HG02798 (cell line): ENCODE measurements around the gene MED15.

ENCODE experiments used
- ATAC-seq: cut with Tn5 transposase; IDR thresholded peaks from one replicate; pipeline ENCODE4 v1.9.1; 2021; ENCODE audit warnings: mild to moderate bottlenecking; ENCODE audit not compliant: unreplicated experiment, poor library complexity

Gene MED15

GRCh38 chr22:20566420-20567260, 59.2 kb downstream of the MED15 start:
- no peak for ATAC-seq

GRCh38 chr22:20567371-20567847, 60.0 kb downstream of the MED15 start:
- no peak for ATAC-seq

GRCh38 chr22:20567993-20568417, 60.6 kb downstream of the MED15 start:
- no peak for ATAC-seq

DNA sequence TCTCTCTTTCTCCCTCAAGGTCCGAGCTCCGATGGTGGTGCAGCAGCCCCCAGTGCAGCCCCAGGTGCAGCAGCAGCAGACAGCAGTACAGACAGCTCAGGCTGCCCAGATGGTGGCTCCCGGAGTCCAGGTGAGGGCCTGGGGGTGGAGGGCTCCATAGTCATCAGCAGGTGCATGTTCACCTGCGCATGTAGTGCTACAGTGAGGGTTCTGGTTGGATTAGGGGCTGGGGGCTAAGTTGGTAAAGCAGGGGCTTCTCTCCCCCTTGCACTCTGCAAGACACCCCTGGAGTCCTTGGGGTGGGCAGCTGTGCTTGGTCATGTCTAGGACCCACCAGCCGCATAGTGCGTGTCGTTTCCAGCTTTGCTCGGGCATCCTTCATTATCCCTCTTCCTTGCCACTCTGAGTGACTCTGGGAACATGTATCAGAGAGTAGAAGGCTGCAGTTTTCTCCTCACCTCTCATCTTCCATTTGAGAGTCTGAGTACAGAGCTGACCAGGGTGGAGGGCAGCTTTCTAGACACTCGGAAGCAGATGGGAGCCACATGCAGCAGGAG, 61.2 kb downstream of the MED15 start:
- ATAC-seq, result no peak

DNA sequence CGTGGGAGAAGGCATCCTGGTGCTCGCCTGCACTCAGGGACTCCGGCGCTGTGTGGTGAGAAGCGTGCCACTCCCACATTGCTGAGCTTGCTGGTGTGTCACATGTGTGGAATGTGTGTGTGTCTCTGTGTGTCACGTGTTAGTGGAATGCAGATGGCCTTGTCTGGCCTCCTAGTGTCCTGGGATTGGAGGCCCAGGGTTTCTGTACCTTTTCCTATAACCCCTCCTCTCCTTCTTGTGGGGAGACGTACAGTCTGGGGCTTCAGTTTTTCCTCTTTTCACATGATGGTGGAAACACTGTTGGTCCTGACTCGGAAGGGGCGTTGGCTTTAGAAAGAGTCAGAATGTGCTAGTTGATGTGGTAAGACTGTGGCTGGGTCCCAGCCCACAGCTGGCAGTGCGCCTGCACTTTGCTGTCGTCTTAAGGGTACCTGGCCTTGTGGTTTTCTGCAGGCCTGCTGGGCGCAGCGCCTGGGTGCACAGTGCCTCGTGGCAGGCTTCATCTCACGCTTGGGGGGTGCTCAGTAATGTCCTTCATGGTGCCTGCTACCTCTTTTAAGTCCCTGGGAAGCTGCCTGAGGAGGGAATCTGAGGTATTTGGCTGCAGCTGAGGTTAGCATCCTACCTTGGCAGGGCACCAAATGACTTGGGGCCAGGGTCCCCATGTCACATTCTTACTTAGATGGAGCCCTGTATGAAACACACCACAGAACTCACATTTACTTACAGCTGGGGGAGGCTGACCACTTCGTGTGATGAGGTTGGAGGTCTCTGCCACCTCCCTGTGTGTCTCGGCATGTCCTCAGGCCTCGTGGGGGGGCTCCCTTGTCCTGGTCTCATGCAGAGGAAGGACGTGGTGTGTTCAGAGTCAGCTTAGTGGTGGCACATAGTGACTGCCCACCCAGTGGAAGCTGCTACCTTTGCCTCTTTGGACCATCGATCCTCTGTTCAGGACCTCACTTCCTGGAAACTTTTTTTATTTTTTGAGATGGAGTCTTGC, 61.9 kb downstream of the MED15 start:
- peak; percentile 47 for ATAC-seq

DNA sequence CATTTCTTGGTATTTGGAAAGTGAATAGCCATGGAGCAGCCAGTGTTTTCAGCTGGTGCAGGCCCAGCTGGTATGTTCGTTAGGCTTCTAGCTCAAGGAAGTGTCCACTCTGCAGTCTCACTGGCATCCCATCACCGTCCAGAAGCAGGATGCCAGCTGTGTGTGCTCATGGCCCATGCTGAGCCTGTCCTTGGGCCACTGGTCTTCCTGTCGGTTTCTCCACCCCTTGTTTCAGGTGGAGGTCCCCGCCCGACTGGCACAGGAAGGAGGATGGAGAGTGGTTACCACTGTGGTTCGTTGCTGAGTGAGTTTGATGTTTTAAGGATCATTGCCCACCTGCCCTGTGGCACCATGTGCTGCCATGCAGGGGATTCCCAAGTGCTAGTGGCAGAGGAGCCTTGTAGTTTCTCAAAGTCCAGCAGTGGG, 63.7 kb downstream of the MED15 start:
- no peak for ATAC-seq

GRCh38 chr22:20571531-20572007, 64.2 kb downstream of the MED15 start:
- ATAC-seq, result no peak

DNA sequence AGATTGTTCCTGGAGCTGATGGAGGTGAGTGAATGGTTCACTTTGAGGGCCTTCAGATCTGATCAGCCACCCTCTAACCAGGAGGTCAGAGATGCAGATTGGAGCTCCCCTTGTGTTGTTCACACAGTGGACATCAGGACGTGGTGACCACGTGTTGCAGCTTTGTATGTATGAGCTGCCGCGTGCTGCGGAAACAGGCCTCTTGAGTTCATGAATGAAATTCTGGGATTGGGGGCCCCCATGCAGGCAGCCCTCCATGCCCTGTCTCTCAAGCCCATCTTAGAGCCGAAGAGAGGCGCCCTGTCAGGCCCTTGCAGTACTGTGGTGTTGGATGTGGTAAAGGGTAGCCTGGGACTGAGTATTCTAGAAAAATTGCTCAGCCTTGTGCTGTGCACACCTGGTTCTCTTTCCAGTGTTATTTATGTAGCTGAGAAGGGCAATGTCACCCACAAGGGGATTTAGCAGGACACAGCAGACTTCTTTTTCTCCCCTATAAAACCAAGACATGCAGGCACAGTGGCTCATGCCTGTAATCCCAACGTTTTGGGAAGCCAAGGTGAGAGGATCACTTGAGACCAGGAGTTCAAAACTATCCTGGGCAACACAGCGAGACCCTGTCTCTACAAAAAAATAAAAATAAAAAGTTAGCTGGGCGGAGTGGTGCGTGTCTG, 64.9 kb downstream of the MED15 start:
- ATAC-seq, result no peak

GRCh38 chr22:20573176-20573832, 65.9 kb downstream of the MED15 start:
- no peak for ATAC-seq

DNA sequence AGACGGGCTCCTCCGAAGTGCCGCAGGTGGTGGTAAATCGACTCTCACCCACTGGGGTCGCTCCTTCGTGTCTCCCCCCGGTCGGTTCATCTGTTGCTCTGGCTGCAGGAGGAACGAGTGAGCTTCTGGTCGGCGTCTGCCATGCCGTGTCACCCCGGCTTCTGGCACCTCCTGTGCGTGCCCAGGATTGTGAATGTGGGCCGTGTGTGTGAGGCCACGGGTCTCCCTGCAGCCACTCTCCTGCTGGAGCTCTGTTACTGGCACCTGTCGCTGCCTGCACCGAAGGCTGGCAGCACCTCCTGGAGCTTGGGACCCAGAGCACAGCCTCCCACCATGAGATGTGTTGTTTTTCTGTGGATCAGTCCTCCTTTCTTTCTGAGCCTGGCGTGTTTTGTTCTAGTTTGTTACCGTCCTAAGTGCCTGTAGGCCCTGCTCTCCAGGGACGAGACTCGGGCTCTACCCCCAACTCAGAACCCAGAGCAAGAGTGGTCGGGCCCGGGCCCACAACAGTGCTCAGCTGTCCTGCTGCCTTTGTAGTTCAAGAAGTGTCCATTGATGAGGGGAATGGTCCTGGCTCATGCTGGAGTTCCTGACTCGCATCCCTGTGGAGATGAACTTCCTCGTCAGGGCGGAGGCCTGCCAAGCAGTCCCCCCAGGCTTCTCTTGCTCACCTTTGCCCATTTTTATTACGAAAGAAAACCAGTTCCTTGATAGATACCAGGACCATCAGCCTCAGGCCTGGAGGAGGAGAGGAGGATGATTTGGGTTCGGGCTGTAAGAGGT, 66.6 kb downstream of the MED15 start:
- ATAC-seq, result no peak

- no peak for ATAC-seq
These were observed 67.5 kb downstream of the MED15 start for GRCh38 chr22:20574920-20575353.

DNA sequence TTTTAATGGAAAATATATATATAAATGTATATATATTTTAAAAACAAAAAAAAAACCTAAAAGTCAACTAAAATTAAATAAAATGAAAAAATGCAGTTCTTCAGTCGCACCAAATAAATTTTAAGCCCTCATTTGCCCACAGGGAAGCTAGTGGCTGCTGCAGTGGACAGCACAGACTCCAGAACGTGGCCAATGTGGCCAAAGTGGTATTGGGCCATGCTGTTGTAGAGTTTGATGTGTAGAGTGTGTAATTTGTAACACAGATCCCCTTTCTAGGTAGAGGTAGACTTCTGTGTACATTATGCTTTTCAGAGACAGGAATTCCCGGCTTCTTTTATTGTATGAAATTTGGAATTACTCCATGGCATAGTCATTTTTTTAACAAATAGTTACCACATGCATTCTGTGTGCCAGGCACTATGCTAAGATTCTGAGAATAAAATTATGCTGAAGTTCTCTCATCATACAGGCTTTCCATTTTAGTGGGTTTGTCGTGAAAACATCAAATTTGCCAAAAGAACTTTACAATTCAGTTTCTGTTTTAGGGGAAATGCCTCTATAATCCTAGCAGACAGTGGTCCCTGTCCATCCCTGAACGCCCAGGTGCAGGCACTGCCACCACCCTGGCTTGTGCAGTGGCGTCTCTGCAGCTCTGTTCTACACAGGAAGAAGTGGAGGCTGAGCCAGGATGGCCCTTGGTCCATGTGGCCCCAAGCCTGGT, 68.5 kb downstream of the MED15 start:
- no peak for ATAC-seq

- no peak for ATAC-seq
These were observed 69.0 kb downstream of the MED15 start for GRCh38 chr22:20576445-20576816.

DNA sequence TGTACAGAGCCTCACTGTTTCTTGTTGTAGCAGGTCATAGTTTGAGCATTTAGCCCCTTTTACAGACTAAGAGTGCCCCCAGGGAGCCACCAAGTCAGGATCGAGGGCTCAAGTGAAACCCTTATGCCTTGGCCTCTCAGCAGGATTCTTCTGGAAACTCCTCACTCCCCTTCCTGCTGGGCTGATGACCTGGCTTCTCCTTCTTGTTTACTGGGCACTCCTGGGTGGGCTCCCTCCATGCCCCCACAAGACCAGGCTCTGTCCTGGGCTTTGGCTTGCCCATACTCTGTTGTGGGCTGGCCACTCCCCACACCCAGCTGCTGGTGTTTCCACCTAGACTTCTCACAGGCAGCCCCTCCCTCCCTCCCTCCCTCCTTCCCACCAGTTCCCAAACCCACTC, 69.6 kb downstream of the MED15 start:
- ATAC-seq, result no peak

- ATAC-seq, result no peak
These were observed 70.2 kb downstream of the MED15 start for GRCh38 chr22:20577549-20577975.

GRCh38 chr22:20578192-20578591, 70.8 kb downstream of the MED15 start:
- no peak for ATAC-seq

DNA sequence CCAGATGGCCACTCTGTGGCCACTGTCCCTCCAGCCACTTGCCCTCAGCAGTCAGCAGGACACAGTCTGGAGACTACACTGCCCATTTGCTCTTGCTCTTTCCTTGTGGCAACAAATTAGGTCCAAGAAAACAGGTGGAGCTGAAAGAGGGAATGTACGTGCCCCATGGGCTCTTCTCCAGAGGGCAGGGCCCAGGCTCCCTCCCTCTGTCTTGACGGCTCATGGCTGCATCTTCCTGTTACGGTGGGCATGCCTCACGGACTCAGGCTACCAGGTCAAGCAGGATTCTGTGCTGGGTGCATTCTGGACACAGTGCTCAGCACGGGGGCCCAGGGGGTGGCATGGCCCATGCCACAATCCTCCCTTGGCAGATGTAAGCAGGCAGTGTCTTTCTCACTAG, 71.3 kb downstream of the MED15 start:
- ATAC-seq, result no peak
